Central memory CD8-positive, alpha-beta T cell (primary cell): ENCODE results near the gene LRRN3.

Experiments used
- ATAC-seq: fragments of 150-1000 bp; cut with Tn5 transposase; replicated peaks from 2 replicates; pipeline ENCODE4 v1.10.0; 2022; ENCODE audit warnings: mild to moderate bottlenecking, moderate FRiP score, moderate number of reproducible peaks; ENCODE audit not compliant: poor library complexity, severe bottlenecking; ENCODE audit errors: extremely low read depth
- DNase-seq, 2 donors: peaks; one replicate each; pipeline ENCODE4 v3.0.0; 2021; ENCODE audit warnings: low spot score in 2 of 2
- H3K27ac Mint-ChIP-seq: one replicate; pipeline ENCODE4 v1.8.0; 2022; ENCODE audit warnings: low read depth, mild to moderate bottlenecking, moderate library complexity, mixed read lengths
- H3K27me3 Mint-ChIP-seq: one replicate; pipeline ENCODE4 v1.8.0; 2022; ENCODE audit warnings: mixed read lengths
- H3K36me3 Mint-ChIP-seq: one replicate; pipeline ENCODE4 v1.8.0; 2022; ENCODE audit warnings: mild to moderate bottlenecking, moderate library complexity, mixed read lengths; ENCODE audit not compliant: insufficient read depth
- H3K4me1 Mint-ChIP-seq: one replicate; pipeline ENCODE4 v1.8.0; 2022; ENCODE audit warnings: mixed read lengths
- H3K4me3 Mint-ChIP-seq: one replicate; pipeline ENCODE4 v1.8.0; 2022; ENCODE audit warnings: mild to moderate bottlenecking, moderate library complexity, mixed read lengths
- H3K9me3 Mint-ChIP-seq: one replicate; pipeline ENCODE4 v1.8.0; 2022; ENCODE audit warnings: mixed read lengths

The LRRN3 gene

GRCh38 chr7:111162692-111163091, 71.8 kb downstream of the LRRN3 start:
- DNase-seq = no peak

DNA sequence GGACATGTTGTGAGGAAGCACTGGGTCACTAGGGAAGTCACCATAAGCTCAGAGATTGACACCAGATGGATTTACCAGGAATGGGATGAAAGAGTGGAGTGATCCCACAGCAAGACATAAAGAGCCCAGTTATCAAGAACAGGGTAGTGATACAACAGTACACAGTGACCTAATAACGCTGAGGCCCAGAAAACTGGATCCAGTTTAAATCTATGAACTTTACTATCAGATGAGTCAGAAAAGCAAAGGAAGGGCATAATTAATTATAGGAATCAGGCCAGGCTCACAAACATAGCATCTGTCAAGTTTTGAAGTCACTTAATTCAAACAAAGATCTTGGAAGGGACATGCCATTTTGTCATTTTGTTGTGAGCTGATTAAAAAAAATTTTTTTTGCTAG, 73.5 kb downstream of the LRRN3 start:
- H3K27ac Mint-ChIP-seq = no peak overlapping the region
- ATAC-seq = no peak
- no peaks in the 10 kb centered on the region for H3K4me1 Mint-ChIP-seq
- no peaks in the 10 kb centered on the region for H3K36me3 Mint-ChIP-seq
- H3K9me3 Mint-ChIP-seq = no peaks in the 10 kb centered on the region
- H3K4me3 Mint-ChIP-seq = no peak overlapping the region
- DNase-seq = no peak
- H3K27me3 Mint-ChIP-seq = no peaks in the 10 kb centered on the region

More at GRCh38 chr7:111162692-111163091, 71.8 kb downstream of the LRRN3 start:
- H3K27ac Mint-ChIP-seq = no peak overlapping the region
- ATAC-seq = no peak
- no peaks in the 10 kb centered on the region for H3K36me3 Mint-ChIP-seq
- no peaks in the 10 kb centered on the region for H3K9me3 Mint-ChIP-seq
- no peak overlapping the region for H3K4me3 Mint-ChIP-seq
- H3K4me1 Mint-ChIP-seq = no peaks in the 10 kb centered on the region
- no peaks in the 10 kb centered on the region for H3K27me3 Mint-ChIP-seq

GRCh38 chr7:111168182-111168581, 77.3 kb downstream of the LRRN3 start:
- no peaks in the 10 kb centered on the region for H3K36me3 Mint-ChIP-seq
- DNase-seq (no peak), ATAC-seq (no peak)
- H3K27ac Mint-ChIP-seq = no peak overlapping the region
- H3K27me3 Mint-ChIP-seq = no peaks in the 10 kb centered on the region
- no peaks in the 10 kb centered on the region for H3K4me1 Mint-ChIP-seq
- no peak overlapping the region for H3K4me3 Mint-ChIP-seq
- H3K9me3 Mint-ChIP-seq = no peaks in the 10 kb centered on the region

DNA sequence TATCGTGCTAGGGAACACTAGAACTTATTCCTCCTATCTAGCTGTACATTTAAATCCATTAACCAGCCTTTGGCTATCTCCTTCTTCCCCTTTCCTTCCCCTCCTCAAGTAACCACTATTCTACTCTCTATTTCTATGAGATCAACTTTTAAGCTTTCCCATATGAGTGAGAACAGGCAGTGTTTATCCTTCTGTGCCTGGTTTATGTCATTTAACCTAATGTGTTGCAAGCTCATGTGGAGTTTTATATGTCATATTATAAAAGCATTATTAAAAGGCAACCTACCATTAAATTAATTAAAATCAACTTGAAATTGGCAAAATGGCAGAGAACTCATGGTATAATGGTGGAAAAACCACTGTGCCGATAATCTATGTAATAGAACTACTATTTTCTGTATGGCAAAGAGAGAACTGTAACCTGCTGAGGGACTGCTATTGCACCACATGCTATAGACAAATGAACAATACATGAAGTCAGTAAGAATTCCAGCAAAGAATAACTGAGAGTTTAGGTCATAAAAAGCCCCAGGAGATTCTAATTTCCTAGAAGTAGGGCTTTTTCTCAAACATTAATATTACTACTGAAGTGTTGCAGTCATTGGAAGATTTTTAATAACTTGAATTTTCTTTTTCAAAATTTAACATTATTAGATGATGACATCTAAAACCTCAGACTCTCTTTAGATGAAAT, 81.8 kb downstream of the LRRN3 start:
- Mint-ChIP-seq H3K4me1 (peaks cover 5% of the 10 kb centered on the region), H3K4me3 (no peak overlapping the region), H3K36me3 (no peaks in the 10 kb centered on the region), H3K9me3 (no peaks in the 10 kb centered on the region), H3K27me3 (no peaks in the 10 kb centered on the region), H3K27ac (no peak overlapping the region)
- no peak for ATAC-seq
- no peak for DNase-seq

DNA sequence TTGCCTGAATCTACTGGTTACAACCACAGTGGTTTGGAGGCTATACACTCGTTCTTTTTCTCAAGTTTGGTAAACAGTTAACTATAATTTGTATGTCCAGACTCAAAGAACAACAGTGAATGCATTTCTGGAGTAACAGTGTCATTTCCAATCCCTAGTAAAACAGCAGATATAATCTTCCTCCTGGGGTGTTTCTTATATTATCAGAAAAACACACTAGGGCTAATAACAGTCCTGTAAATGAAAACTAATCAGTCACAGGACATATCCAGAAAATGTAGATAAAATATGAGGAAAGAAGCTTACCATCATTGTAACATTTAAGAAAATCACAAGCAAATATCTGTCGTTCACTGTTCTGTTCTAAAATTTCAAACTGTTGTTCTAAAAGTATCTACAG, 82.6 kb downstream of the LRRN3 start:
- H3K27me3 Mint-ChIP-seq = no peaks in the 10 kb centered on the region
- no peaks in the 10 kb centered on the region for H3K36me3 Mint-ChIP-seq
- DNase-seq (no peak), ATAC-seq (no peak)
- no peaks in the 10 kb centered on the region for H3K9me3 Mint-ChIP-seq
- H3K4me1 Mint-ChIP-seq = peaks cover 5% of the 10 kb centered on the region
- H3K27ac Mint-ChIP-seq = no peak overlapping the region
- H3K4me3 Mint-ChIP-seq = no peak overlapping the region

DNA sequence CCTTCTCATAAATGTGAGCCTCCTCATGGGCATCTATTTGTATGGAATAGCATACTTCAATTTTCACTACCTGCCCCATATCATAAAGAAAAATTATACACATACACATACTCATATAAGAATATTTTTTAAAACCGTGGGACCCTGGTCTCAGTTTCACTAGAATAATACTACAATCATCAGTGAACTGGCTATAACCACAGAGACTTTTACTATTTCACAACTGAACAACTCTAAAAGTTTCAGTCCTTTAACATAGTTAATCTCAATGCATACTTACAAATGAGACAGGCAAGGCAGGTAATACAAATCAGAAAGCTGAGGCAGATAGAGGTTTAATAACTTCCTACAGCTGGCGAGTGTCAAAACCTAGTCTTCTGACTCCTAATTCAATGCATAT, 83.1 kb downstream of the LRRN3 start:
- no peak for DNase-seq
- no peaks in the 10 kb centered on the region for H3K27me3 Mint-ChIP-seq
- H3K4me3 Mint-ChIP-seq = no peak overlapping the region
- H3K9me3 Mint-ChIP-seq = no peaks in the 10 kb centered on the region
- no peak for ATAC-seq
- H3K36me3 Mint-ChIP-seq = no peaks in the 10 kb centered on the region
- no peak overlapping the region for H3K27ac Mint-ChIP-seq
- peaks cover 5% of the 10 kb centered on the region for H3K4me1 Mint-ChIP-seq

DNA sequence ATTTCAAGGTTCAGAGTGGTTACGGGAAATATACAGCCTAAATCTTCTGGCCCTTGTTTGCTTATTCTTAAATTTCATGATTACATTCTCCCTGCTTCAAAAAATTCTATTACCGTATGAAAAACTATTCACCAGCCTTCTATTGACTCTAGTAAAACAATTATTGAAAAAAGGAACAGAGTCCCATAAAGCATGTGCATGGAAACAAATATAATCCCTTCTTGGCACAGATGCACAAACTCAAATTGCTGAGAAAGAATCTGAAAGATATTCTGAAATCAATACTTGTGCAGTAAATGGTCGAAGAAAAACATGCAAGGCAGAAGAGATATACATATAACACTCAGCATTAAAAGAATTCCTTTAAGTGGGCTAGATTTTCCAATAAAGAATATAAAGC, 83.6 kb downstream of the LRRN3 start:
- Mint-ChIP-seq H3K27ac (no peak overlapping the region), H3K4me3 (no peak overlapping the region), H3K9me3 (no peaks in the 10 kb centered on the region), H3K4me1 (peaks cover 5% of the 10 kb centered on the region), H3K27me3 (no peaks in the 10 kb centered on the region), H3K36me3 (no peaks in the 10 kb centered on the region)
- ATAC-seq (no peak), DNase-seq (no peak)
